Testis (tissue), 3 donors: Measurements from ENCODE around the gene PLEKHG7. TPM values are rescaled to one million over a fixed set of nuclear protein-coding genes. Genes with fewer than 3 reads are reported as not detected.

Source experiments
- DNase-seq: peaks from one replicate; pipeline ENCODE4 v3.0.0-alpha.2; 2019
- H3K27ac ChIP-seq, 2 donors: fragments of 200-600 bp; sonication (generic); one replicate each; pipeline ENCODE4 v1.5.1; 2019
- H3K27me3 ChIP-seq: fragments of 200-600 bp; sonication (generic); one replicate; pipeline ENCODE4 v1.5.1; 2019
- H3K36me3 ChIP-seq: fragments of 200-600 bp; sonication (generic); one replicate; pipeline ENCODE4 v1.5.1; 2017; ENCODE audit warnings: low read depth; ENCODE audit errors: missing control alignments
- H3K4me1 ChIP-seq: fragments of 200-600 bp; sonication (generic); one replicate; pipeline ENCODE4 v1.5.1; 2019
- H3K4me3 ChIP-seq, 2 donors: fragments of 200-600 bp; sonication (generic); one replicate each; pipeline ENCODE4 v1.5.1; 2017 to 2019
- H3K9me3 ChIP-seq: fragments of 200-600 bp; sonication (generic); one replicate; pipeline ENCODE4 v1.5.1; 2017
- POLR2A ChIP-seq: fragments of 450-650 bp; IDR thresholded peaks from one replicate; pipeline ENCODE4 v1.6.1; 2017; ENCODE audit warnings: antibody characterized with exemption, mild to moderate bottlenecking, moderate library complexity
- WGBS, 2 donors: methylation state at CpG; one replicate each; pipeline ENCODE4 v1.1.5; 2018; 5-methylcytosine and 5-hydroxymethylcytosine counted together
- intact Hi-C: fragments of 100-400 bp; cut with DNase I; formaldehyde crosslinking; loops from one replicate; pipeline ENCODE4 v1.15.1; 2023; ENCODE audit warnings: low total_unique reads
- polyA plus RNA-seq: library from polyadenylated mRNA; stranded (reverse); fragments of 350-450 nt; fragmentation: Illumina TruSeq; extraction: RNeasy Lipid Tissue Mini Kit (QIAGEN cat#74804); gene quantifications from one replicate; pipeline ENCODE4 v1.2.3, GENCODE V29; 2014; ENCODE audit warnings: low read depth, low replicate concordance; ENCODE audit not compliant: insufficient read depth
- total RNA-seq, 2 donors: library from RNA; depleted of rRNA; stranded (reverse); fragments of >200 nt; gene quantifications; one replicate each; pipeline ENCODE4 v1.2.3, GENCODE V29; 2016
- TF ChIP-seq, protein P1 (sequence below), 3 experiments: fragments of 450-650 bp in 2 of 3; fragments of 200-600 bp in 1 of 3; sonication (generic) in 1 of 3; IDR thresholded peaks; one replicate each; pipeline ENCODE4 v1.5.1; 2016 to 2019; ENCODE audit warnings: antibody characterized with exemption in 3 of 3, mild to moderate bottlenecking in 2 of 3, moderate library complexity in 1 of 3

The PLEKHG7 gene
- total and polyA plus RNA-seq, 3 donors from 2014 or later = 0.06 to 0.33 (median 0.31) TPM

DNA sequence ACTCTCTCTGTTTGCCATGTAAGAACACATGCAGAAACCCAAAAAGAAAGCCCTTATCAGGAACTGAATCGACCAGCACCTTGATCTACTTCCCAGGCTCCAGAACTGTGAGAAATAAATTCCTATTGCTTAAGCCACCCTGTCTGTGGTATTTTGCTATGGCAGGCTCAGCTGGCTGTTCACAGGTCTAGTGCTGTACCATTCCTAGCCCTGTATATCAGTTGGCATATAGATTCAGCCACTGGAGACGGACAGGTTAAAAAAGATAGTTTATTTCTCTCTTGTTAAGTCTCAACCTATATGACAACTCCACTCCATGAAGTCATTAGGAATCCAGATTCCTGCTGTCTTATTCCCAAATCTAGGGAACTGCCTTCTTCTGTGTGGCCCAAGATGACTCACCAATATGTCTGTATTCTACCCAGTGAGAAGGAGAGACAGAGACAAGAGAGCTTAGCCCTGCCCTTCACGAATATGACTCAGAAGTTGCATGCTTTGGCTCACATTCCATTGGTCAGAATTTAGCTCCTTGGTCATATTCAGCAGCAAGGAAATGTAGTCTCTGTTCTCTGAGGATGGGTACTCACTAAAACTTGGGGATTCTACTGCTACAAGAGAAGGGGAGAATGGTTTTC, 57.0 kb downstream of the PLEKHG7 start:
- TF ChIP-seq, protein P1, sequence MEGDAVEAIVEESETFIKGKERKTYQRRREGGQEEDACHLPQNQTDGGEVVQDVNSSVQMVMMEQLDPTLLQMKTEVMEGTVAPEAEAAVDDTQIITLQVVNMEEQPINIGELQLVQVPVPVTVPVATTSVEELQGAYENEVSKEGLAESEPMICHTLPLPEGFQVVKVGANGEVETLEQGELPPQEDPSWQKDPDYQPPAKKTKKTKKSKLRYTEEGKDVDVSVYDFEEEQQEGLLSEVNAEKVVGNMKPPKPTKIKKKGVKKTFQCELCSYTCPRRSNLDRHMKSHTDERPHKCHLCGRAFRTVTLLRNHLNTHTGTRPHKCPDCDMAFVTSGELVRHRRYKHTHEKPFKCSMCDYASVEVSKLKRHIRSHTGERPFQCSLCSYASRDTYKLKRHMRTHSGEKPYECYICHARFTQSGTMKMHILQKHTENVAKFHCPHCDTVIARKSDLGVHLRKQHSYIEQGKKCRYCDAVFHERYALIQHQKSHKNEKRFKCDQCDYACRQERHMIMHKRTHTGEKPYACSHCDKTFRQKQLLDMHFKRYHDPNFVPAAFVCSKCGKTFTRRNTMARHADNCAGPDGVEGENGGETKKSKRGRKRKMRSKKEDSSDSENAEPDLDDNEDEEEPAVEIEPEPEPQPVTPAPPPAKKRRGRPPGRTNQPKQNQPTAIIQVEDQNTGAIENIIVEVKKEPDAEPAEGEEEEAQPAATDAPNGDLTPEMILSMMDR (IDR thresholded peaks at IDR 0.05) = no peak
- TF ChIP-seq POLR2A = no peak
- Histone ChIP-seq H3K9me3 (no peaks in the 10 kb centered on the region), H3K36me3 (no peaks in the 10 kb centered on the region), H3K27ac (no peak overlapping the region), H3K4me1 (no peaks in the 10 kb centered on the region), H3K27me3 (no peaks in the 10 kb centered on the region), H3K4me3 (no peak overlapping the region)
- intact Hi-C loops = no loop called here
- DNase-seq = no peak
- 86 to 88% methylated on average over 3 of the region's 3 CpGs for WGBS, 2 donors

DNA sequence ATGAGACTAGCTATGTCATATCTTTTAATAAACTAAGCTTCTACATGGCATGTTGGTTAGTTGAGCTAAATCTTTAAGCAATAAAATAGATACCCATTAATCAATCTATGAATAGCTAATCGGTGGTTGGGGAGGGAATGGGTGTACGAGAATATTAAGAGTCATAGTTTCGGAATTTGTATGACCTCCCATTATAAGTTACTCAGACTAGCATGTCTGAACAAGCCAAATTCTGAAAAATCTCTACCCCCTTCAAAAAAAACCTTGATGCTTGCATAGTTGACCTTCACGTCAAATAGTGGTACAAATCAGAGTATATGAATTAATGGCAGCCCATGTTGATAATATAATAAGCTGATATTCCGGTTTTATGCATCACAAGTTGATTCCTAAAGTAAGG, 60.0 kb downstream of the PLEKHG7 start:
- Histone ChIP-seq H3K27ac (no peak overlapping the region), H3K9me3 (no peaks in the 10 kb centered on the region), H3K36me3 (no peaks in the 10 kb centered on the region), H3K4me3 (no peak overlapping the region), H3K27me3 (no peaks in the 10 kb centered on the region), H3K4me1 (no peaks in the 10 kb centered on the region)
- intact Hi-C loops = no loop called here
- TF ChIP-seq POLR2A = no peak
- TF ChIP-seq, protein P1 (IDR thresholded peaks at IDR 0.05) = no peak
- WGBS, 2 donors = 94 to 96% methylated on average over 5 of the region's 5 CpGs
- DNase-seq = no peak

DNA sequence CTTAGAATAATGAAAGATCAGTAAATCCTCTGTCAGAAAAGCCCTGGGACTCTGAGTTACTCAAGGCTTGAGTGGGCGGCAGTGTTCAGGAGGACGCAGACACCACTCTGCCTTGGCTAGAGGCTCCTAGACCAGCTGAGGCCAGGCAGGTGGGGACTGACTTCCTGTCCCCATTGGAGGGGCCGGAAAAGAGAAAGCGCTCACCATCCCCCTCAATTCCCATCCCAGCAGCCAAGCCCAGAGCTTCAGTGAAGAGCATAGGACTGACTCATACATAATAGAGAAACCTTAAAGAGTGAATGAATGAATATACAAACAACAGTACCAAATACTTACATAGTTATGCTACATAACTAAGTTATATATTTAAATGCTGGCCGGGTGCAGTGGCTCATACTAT, 62.0 kb downstream of the PLEKHG7 start:
- no peak for TF ChIP-seq POLR2A
- TF ChIP-seq, protein P1 (IDR thresholded peaks at IDR 0.05) = no peak
- Histone ChIP-seq H3K27me3 (no peaks in the 10 kb centered on the region), H3K4me3 (no peak overlapping the region), H3K4me1 (peaks cover 3% of the 10 kb centered on the region), H3K36me3 (no peaks in the 10 kb centered on the region), H3K9me3 (no peaks in the 10 kb centered on the region), H3K27ac (no peak overlapping the region)
- intact Hi-C loops = no loop called here
- 74 to 75% methylated on average over 4 to 5 of the region's 5 CpGs for WGBS, 2 donors
- no peak for DNase-seq

DNA sequence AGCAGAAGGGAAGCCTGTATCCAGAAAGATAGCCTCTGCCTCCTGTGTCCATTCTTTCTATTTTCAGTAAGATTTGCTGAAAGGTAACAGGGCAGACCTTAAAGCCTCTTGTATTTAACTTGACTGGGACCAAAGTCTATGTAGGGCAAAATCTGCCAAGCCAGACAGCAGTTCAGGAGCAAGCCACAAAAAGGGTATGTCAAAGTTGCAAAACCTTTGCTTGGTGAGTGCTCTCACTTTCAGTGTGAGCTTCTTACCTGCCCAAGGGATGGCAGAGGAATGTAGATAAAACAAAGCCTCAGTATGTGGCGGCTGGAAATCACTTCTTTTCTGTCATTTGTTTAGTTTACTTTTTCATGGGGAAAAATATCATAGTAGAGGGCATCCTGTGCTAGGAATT, 63.1 kb downstream of the PLEKHG7 start:
- WGBS, 2 donors = 79 to 100% methylated on average over 1 of the region's 1 CpG
- intact Hi-C loops = no loop called here
- no peak for TF ChIP-seq POLR2A
- TF ChIP-seq, protein P1 (IDR thresholded peaks at IDR 0.05) = no peak
- no peak overlapping the region for H3K27ac ChIP-seq
- DNase-seq = no peak
- H3K9me3 ChIP-seq = no peaks in the 10 kb centered on the region
- H3K27me3 ChIP-seq = no peaks in the 10 kb centered on the region
- H3K4me1 ChIP-seq = peaks cover 3% of the 10 kb centered on the region
- no peak overlapping the region for H3K4me3 ChIP-seq
- H3K36me3 ChIP-seq = no peaks in the 10 kb centered on the region
